SK-N-SH (cell line): ENCODE measurements around the gene PCDH1. TPM values are rescaled to one million over a fixed set of nuclear protein-coding genes. Genes with fewer than 3 reads are reported as not detected.

ENCODE experiments used
- CTCF ChIA-PET: fragments of 300-600, 350-600 bp; formaldehyde crosslinking; extraction: SDS; loops from one replicate; lab custom pipeline; 2021; lab: Yijun Ruan, JAX
- POLR2A ChIA-PET: fragments of 350-600 bp; sonication (Branson Sonifier 250); formaldehyde crosslinking; extraction: SDS; loops from one replicate; lab custom pipeline; 2020; ENCODE audit warnings: antibody characterized with exemption, inconsistent platforms; lab: Yijun Ruan, JAX
- DNase-seq: peaks from one replicate; pipeline ENCODE4 v3.0.0; 2012
- H2AFZ ChIP-seq: fragments of 200-600 bp; sonication (generic); 2 replicates; pipeline ENCODE4 v1.8.1; 2016; ENCODE audit warnings: antibody characterized with exemption, mild to moderate bottlenecking, low read depth
- H3F3A ChIP-seq: fragments of 200-600 bp; sonication (generic); replicated peaks from 2 replicates; pipeline ENCODE3; 2016; ENCODE audit warnings: antibody characterized with exemption, mild to moderate bottlenecking; ENCODE audit not compliant: insufficient read depth
- H3K27ac ChIP-seq, 2 experiments: fragments of 200-500 bp in 1 of 2; fragments of 200-600 bp in 1 of 2; sonication (Bioruptor generic) in 1 of 2; sonication (generic), shearing (Covaris generic) in 1 of 2; 2 replicates each; pipeline versions ENCODE4 v1.5.1 to v1.6.1; 2014 to 2016; ENCODE audit warnings: low read depth in 2 of 2, inconsistent platforms in 1 of 2, low read length in 1 of 2, mild to moderate bottlenecking in 1 of 2, mixed read lengths in 1 of 2
- H3K27me3 ChIP-seq: fragments of 200-600 bp; sonication (generic), shearing (Covaris generic); 2 replicates; pipeline ENCODE4 v1.6.1; 2016; ENCODE audit warnings: mixed run types; ENCODE audit not compliant: insufficient read depth
- H3K36me3 ChIP-seq, 2 experiments: fragments of 200-500 bp in 1 of 2; fragments of 200-600 bp in 1 of 2; sonication (Bioruptor generic) in 1 of 2; sonication (generic) in 1 of 2; replicated peaks in 1 of 2; 2 replicates each; pipeline versions ENCODE3 to v1.5.1; 2014 to 2016; ENCODE audit warnings: low read length in 1 of 2, mild to moderate bottlenecking in 1 of 2; ENCODE audit not compliant: insufficient read depth in 2 of 2, control insufficient read depth in 1 of 2
- H3K4me1 ChIP-seq, 2 experiments: fragments of 200-500 bp in 1 of 2; fragments of 200-600 bp in 1 of 2; sonication (Bioruptor generic) in 1 of 2; sonication (generic), shearing (Covaris generic) in 1 of 2; 2 replicates each; pipeline versions ENCODE4 v1.5.1 to v1.6.1; 2014 to 2016; ENCODE audit warnings: low read depth in 1 of 2, low read length in 1 of 2, mixed run types in 1 of 2; ENCODE audit not compliant: insufficient read depth in 2 of 2, control insufficient read depth in 1 of 2
- H3K4me2 ChIP-seq: fragments of 200-600 bp; sonication (generic), shearing (Covaris generic); 2 replicates; pipeline ENCODE4 v1.6.1; 2017; ENCODE audit warnings: mixed run types
- H3K4me3 ChIP-seq, 2 experiments: fragments of 200-500 bp in 1 of 2; fragments of 200-600 bp in 1 of 2; sonication (Bioruptor generic) in 1 of 2; sonication (generic), shearing (Covaris generic) in 1 of 2; 2 replicates each; pipeline versions ENCODE4 v1.5.1 to v1.8.1; 2014 to 2016; ENCODE audit warnings: low read depth in 2 of 2, inconsistent platforms in 1 of 2, low read length in 1 of 2, mild to moderate bottlenecking in 1 of 2, mixed read lengths in 1 of 2, moderate library complexity in 1 of 2
- H3K79me2 ChIP-seq: fragments of 200-600 bp; sonication (generic); 2 replicates; pipeline ENCODE4 v1.8.1; 2017; ENCODE audit warnings: mild to moderate bottlenecking; ENCODE audit not compliant: insufficient read depth
- H3K9ac ChIP-seq: fragments of 200-600 bp; sonication (generic); 2 replicates; pipeline ENCODE4 v1.6.1; 2017; ENCODE audit warnings: mixed run types
- H3K9me2 ChIP-seq: fragments of 200-600 bp; sonication (generic); 2 replicates; pipeline ENCODE4 v1.6.1; 2017; ENCODE audit warnings: mixed run types
- H3K9me3 ChIP-seq: fragments of 200-600 bp; sonication (generic); 2 replicates; pipeline ENCODE4 v1.6.1; 2017; ENCODE audit warnings: mixed run types, mild to moderate bottlenecking, moderate library complexity
- H4K20me1 ChIP-seq: fragments of 200-600 bp; sonication (generic); 2 replicates; pipeline ENCODE4 v1.6.1; 2017; ENCODE audit warnings: mild to moderate bottlenecking, mixed run types; ENCODE audit not compliant: insufficient read depth
- CHD2 ChIP-seq: fragments of 150-350 bp; IDR thresholded peaks from 2 replicates; pipeline ENCODE4 v1.6.1; 2018; ENCODE audit warnings: low read length; ENCODE audit not compliant: partially characterized antibody
- ELF1 ChIP-seq: IDR thresholded peaks from 2 replicates; pipeline ENCODE4 v1.4.0; 2012
- FOSL2 ChIP-seq: IDR thresholded peaks from 2 replicates; pipeline ENCODE4 v1.4.0; 2012; ENCODE audit warnings: low read depth, mild to moderate bottlenecking, moderate library complexity, borderline replicate concordance
- FOXJ3 ChIP-seq: sonication (generic); formaldehyde crosslinking; IDR thresholded peaks from 2 replicates; pipeline ENCODE4 v1.5.1; 2020; ENCODE audit warnings: mild to moderate bottlenecking, missing genetic modification reagents
- GABPA ChIP-seq: IDR thresholded peaks from 2 replicates; pipeline ENCODE4 v1.4.0; 2012; ENCODE audit warnings: low read depth, mild to moderate bottlenecking
- GATA2 ChIP-seq: sonication (generic); formaldehyde crosslinking; IDR thresholded peaks from 2 replicates; pipeline ENCODE4 v1.5.0; 2020; ENCODE audit warnings: mild to moderate bottlenecking, missing genetic modification reagents
- MXI1 ChIP-seq: IDR thresholded peaks from 2 replicates; pipeline ENCODE4 v1.6.1; 2012; ENCODE audit warnings: mild to moderate bottlenecking, low read depth, low read length, improper control_type of control experiment
- POLR2AphosphoS5 ChIP-seq: IDR thresholded peaks from 2 replicates; pipeline ENCODE4 v1.6.1; 2012; ENCODE audit warnings: low read depth, low read length
- RAD21 ChIP-seq: IDR thresholded peaks from 2 replicates; pipeline ENCODE4 v1.6.1; 2012; ENCODE audit warnings: mild to moderate bottlenecking, low read length
- RFX5 ChIP-seq: IDR thresholded peaks from 2 replicates; pipeline ENCODE4 v1.6.1; 2012; ENCODE audit warnings: mild to moderate bottlenecking, improper control_type of control experiment, low read length
- RXRA ChIP-seq: IDR thresholded peaks from 2 replicates; pipeline ENCODE4 v1.4.0; 2012; ENCODE audit warnings: low read depth, mild to moderate bottlenecking, borderline replicate concordance
- SIN3A ChIP-seq: IDR thresholded peaks from 2 replicates; pipeline ENCODE4 v1.6.1; 2012; ENCODE audit warnings: low read depth, mild to moderate bottlenecking, low read length, moderate library complexity, borderline replicate concordance
- SMC3 ChIP-seq: IDR thresholded peaks from 2 replicates; pipeline ENCODE4 v1.6.1; 2012; ENCODE audit warnings: low read depth, low read length, improper control_type of control experiment
- TCF12 ChIP-seq: IDR thresholded peaks from 2 replicates; pipeline ENCODE4 v1.4.0; 2012
- USF1 ChIP-seq: IDR thresholded peaks from 2 replicates; pipeline ENCODE4 v1.4.0; 2012; ENCODE audit warnings: low read depth, borderline replicate concordance
- YY1 ChIP-seq: IDR thresholded peaks from 2 replicates; pipeline ENCODE4 v1.4.0; 2012; ENCODE audit warnings: low read depth, mild to moderate bottlenecking
- ZBTB33 ChIP-seq: IDR thresholded peaks from 2 replicates; pipeline ENCODE4 v1.4.0; 2012; ENCODE audit warnings: low read depth, borderline replicate concordance
- WGBS: methylation state at CpG from one replicate; pipeline ENCODE4 v1.1.6; 2017; ENCODE audit warnings: low lambda C conversion rate; 5-methylcytosine and 5-hydroxymethylcytosine counted together
- polyA plus RNA-seq, 3 experiments: library from polyadenylated mRNA; depleted of rRNA; stranded (reverse); fragments of >200 nt; gene quantifications; 2 replicates each; pipeline ENCODE4 v1.2.3, GENCODE V29; 2012
- TF ChIP-seq, protein P1 (sequence below): IDR thresholded peaks from 2 replicates; pipeline ENCODE4; 2012
- TF ChIP-seq, protein P2 (sequence below): fragments of 200-600 bp; sonication (generic); IDR thresholded peaks from 2 replicates; pipeline ENCODE4 v1.6.1; 2017; ENCODE audit warnings: antibody characterized with exemption, mild to moderate bottlenecking, moderate library complexity
- TF ChIP-seq, protein P3 (sequence below): IDR thresholded peaks from 2 replicates; pipeline ENCODE4 v1.4.0; 2012; ENCODE audit warnings: low read depth

Gene PCDH1
- polyA plus RNA-seq, 1 of the 3 experiments (the other 2 are of a cell fraction), result 0.08 TPM

DNA sequence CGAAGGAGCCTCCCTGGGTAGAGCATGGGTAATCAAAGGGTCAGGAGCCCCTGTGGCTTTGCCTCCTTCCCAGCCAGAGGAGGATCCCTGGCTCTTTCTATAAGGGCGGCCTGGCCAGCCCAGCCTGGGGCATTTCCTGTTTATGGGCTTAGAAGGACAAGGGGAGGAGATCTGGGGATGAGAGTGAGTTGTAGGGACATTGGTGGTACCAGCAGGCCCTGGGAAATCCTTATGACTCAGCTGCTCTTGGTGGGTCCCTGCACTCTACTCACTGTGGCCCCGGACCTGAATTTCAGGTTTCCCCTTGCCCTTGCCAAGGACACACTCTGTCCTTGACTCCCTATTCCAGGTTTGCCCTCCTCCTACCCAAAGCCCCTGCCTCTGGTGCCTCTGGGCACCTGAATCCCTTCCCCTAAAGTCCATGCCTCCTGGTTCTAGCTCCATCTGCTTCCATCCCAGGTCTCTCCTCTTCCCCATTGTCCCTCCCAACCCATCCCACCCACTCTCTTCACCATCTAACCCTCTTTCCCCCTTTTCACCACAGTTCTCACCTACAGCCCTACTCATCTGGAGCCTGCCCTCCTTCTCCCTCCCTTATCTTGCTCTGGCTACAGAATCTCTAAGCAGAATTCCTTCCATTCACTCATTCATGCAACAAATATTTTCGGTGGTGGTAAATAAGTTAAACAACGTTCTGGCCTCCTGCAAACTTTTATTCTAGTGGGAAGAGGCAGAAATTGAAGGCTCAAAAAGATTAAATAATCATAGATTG, 34.9 kb downstream of the PCDH1 start:
- Histone ChIP-seq H3K36me3 (no peaks in the 10 kb centered on the region), H3K9ac (no peak overlapping the region), H3K27me3 (peaks cover 5% of the 10 kb centered on the region; the same call in 1 of the 2 replicates), H3K9me2 (no peaks in the 10 kb centered on the region), H3K4me1 (peaks cover 0 to 71% of the 10 kb centered on the region in 2 experiments; a peak in 2 of 4 replicates), H4K20me1 (no peaks in the 10 kb centered on the region), H3K79me2 (no peaks in the 10 kb centered on the region), H2AFZ (no peak overlapping the region), H3K27ac (no peak overlapping the region), H3K9me3 (no peaks in the 10 kb centered on the region), H3F3A (peaks cover 5% of the 10 kb centered on the region), H3K4me2 (no peak overlapping the region), H3K4me3 (no peak overlapping the region)
- DNase-seq, result no peak
- no peak for TF ChIP-seq MXI1
- no peak for TF ChIP-seq FOSL2
- no peak for TF ChIP-seq RXRA
- no peak for TF ChIP-seq GATA2 (CRISPR knock-in tag)
- no peak for TF ChIP-seq ZBTB33
- no peak for TF ChIP-seq RFX5
- TF ChIP-seq, protein P1, sequence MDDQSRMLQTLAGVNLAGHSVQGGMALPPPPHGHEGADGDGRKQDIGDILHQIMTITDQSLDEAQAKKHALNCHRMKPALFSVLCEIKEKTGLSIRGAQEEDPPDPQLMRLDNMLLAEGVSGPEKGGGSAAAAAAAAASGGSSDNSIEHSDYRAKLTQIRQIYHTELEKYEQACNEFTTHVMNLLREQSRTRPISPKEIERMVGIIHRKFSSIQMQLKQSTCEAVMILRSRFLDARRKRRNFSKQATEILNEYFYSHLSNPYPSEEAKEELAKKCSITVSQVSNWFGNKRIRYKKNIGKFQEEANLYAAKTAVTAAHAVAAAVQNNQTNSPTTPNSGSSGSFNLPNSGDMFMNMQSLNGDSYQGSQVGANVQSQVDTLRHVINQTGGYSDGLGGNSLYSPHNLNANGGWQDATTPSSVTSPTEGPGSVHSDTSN, result no peak
- no peak for TF ChIP-seq SIN3A
- TF ChIP-seq CHD2, result no peak
- TF ChIP-seq, protein P2, sequence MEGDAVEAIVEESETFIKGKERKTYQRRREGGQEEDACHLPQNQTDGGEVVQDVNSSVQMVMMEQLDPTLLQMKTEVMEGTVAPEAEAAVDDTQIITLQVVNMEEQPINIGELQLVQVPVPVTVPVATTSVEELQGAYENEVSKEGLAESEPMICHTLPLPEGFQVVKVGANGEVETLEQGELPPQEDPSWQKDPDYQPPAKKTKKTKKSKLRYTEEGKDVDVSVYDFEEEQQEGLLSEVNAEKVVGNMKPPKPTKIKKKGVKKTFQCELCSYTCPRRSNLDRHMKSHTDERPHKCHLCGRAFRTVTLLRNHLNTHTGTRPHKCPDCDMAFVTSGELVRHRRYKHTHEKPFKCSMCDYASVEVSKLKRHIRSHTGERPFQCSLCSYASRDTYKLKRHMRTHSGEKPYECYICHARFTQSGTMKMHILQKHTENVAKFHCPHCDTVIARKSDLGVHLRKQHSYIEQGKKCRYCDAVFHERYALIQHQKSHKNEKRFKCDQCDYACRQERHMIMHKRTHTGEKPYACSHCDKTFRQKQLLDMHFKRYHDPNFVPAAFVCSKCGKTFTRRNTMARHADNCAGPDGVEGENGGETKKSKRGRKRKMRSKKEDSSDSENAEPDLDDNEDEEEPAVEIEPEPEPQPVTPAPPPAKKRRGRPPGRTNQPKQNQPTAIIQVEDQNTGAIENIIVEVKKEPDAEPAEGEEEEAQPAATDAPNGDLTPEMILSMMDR, result no peak
- TF ChIP-seq FOXJ3 (CRISPR knock-in tag), result no peak
- no peak for TF ChIP-seq TCF12
- no peak for TF ChIP-seq ELF1
- no peak for TF ChIP-seq YY1
- TF ChIP-seq, protein P3, sequence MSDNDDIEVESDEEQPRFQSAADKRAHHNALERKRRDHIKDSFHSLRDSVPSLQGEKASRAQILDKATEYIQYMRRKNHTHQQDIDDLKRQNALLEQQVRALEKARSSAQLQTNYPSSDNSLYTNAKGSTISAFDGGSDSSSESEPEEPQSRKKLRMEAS, result no peak
- no peak for TF ChIP-seq SMC3
- TF ChIP-seq GABPA, result no peak
- TF ChIP-seq POLR2AphosphoS5, result no peak
- TF ChIP-seq USF1, result no peak
- no peak for TF ChIP-seq RAD21
- ChIA-PET POLR2A (interaction anchor here (1.1 kb wide), 1 partner anchor 18 kb away, joined by 3 read pairs; no protein-coding TSS in a partner anchor), CTCF (interaction anchor here (1.0 to 14.2 kb wide), 8 partner anchors 17 to 147 kb away, joined by 3 to 162 read pairs (median 6); partner anchors contain the start of gene PCDH1)
- WGBS, result 43% methylated on average over 5 of the region's 5 CpGs
